GM21360 (cell line): Measurements from ENCODE around the gene PADI1.

Experiments used
- ATAC-seq: cut with Tn5 transposase; IDR thresholded peaks from one replicate; pipeline ENCODE4 v1.9.1; 2021; ENCODE audit warnings: mild to moderate bottlenecking, moderate library complexity; ENCODE audit not compliant: unreplicated experiment

PADI1 gene

DNA sequence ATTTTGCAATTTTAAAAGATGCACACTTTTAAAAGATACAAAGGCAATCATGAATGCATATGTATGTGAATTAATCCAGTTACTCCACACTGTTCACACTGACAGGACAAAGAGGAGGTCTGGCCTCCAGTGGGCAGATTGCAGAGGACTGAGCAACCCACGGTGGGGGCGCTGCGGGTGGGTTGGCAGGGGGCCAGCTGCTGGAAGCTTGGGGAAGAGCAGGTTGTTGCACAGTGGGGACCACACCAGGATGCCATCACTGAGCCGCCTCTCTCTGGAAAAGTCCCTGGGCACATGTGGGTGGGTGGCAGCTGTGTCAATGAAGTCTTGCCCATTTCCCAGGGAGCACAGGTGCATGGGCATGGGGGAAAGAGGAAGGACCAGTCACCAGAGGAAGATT lies 90.4 kb downstream of the PADI1 start:
- ATAC-seq, result no peak
